Effector memory CD4-positive, alpha-beta T cell (primary cell): ENCODE data around the gene ABHD12.
"Not testable (repeated sequence)": the region's sequence is repeated elsewhere in the genome, so short reads cannot be mapped to it uniquely, and the experiment has no call there.

ENCODE experiments used
- DNase-seq, 3 donors: peaks; one replicate each; pipeline ENCODE4 v3.0.0-alpha.2; 2020
- H3K27ac ChIP-seq: 2 replicates; pipeline ENCODE4 v1.7.0; 2013; ENCODE audit warnings: mild to moderate bottlenecking, low read length, moderate library complexity; ENCODE audit not compliant: insufficient read depth, poor library complexity, severe bottlenecking
- H3K27me3 ChIP-seq: replicated peaks from 2 replicates; pipeline ENCODE4 v1.7.0; 2013; ENCODE audit warnings: mild to moderate bottlenecking, low read length; ENCODE audit not compliant: insufficient read depth, control insufficient read depth, poor library complexity, severe bottlenecking
- H3K36me3 ChIP-seq: 2 replicates; pipeline ENCODE4 v1.7.0; 2013; ENCODE audit warnings: mild to moderate bottlenecking, low read length, moderate library complexity; ENCODE audit not compliant: control insufficient read depth, insufficient read depth
- H3K4me1 ChIP-seq: 2 replicates; pipeline ENCODE4 v1.7.0; 2013; ENCODE audit warnings: low read length, mild to moderate bottlenecking; ENCODE audit not compliant: control insufficient read depth, insufficient read depth, poor library complexity, severe bottlenecking
- H3K4me3 ChIP-seq: 2 replicates; pipeline ENCODE4 v1.7.0; 2013; ENCODE audit warnings: low read length, low read depth, mild to moderate bottlenecking; ENCODE audit not compliant: insufficient read depth, poor library complexity, severe bottlenecking
- H3K9me3 ChIP-seq: 2 replicates; pipeline ENCODE4 v1.7.0; 2013; ENCODE audit warnings: mild to moderate bottlenecking, low read length, moderate library complexity; ENCODE audit not compliant: control insufficient read depth

Gene ABHD12

DNA sequence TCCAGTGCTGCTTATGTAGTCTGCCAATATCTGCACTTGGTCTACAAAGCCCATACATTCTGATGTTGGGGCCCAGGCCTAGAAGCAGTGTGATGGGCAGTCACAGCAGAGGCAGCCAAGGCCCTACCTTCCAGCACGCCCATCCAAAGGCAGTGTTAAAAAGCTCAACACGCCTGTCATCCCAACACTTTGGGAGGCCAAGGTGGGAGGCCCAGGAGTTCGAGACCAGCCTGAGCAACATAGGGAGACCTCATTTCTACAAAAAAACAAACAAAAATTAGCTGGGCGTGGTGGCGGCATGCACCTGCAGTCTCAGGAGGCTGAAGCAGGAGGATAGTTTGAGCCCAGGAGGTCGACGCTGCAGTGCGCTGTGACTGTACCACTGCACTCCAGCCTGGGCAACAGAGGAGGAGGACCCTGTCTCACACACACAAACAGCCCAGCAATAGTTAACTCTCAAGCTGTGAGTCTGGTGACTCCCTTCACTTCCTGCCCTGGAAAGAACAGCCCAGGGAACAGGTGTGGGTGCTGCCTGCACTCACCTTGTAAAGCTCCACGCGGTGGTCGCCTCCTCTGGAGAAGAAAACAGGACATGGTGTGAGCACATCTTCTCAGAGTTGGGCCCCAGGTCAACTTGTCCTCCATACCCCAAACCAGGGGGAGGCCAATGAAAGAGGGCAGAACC is 74.0 kb downstream of the ABHD12 start:
- Histone ChIP-seq H3K36me3 (peaks cover 12% of the 10 kb centered on the region), H3K27me3 (no peaks in the 10 kb centered on the region), H3K9me3 (no peaks in the 10 kb centered on the region), H3K27ac (no peak overlapping the region), H3K4me1 (peaks cover under 1% of the 10 kb centered on the region), H3K4me3 (no peak overlapping the region)
- DNase-seq = no peak

DNA sequence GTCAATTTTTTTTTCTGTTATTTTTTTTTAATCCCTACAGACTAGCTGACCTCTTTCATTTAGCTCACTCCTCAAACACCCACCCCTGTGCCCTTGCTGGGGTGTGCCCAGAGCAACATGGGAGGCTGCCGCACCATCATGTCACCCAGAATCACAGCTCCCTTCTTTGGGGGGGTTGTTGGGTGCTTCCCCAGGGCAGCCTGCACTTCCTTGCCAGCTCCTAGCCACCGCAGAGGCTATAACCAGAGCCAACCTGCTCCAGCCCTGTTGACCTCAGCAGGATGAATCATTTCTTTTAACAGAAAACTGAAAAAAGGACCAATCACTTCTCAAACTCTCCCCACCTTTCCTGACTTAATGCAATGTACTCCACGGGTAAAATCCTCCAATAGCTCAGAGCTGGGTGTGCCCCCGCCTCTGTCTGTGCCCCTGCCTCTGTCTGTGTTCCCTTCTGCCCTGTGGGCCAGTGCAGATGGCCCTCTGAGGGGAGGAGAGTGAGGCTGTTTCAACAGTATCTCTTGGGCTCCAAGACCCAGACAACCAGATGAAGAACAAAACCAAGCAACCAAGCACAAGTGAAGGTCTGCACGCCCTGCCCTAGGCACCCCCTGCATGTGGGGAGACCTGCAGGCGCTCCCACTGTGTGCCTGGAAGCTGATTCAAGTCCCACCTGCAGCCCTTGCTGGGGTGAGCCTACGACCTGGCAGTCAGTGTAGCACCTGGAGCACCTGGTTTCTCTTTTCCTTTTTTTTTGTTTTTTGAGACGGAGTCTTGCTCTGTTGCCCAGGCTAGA is 75.0 kb downstream of the ABHD12 start:
- Histone ChIP-seq H3K36me3 (peaks cover 9% of the 10 kb centered on the region), H3K9me3 (no peaks in the 10 kb centered on the region), H3K27me3 (no peaks in the 10 kb centered on the region), H3K4me1 (peaks cover 9% of the 10 kb centered on the region), H3K27ac (no peak overlapping the region), H3K4me3 (no peak overlapping the region)
- DNase-seq = no peak

DNA sequence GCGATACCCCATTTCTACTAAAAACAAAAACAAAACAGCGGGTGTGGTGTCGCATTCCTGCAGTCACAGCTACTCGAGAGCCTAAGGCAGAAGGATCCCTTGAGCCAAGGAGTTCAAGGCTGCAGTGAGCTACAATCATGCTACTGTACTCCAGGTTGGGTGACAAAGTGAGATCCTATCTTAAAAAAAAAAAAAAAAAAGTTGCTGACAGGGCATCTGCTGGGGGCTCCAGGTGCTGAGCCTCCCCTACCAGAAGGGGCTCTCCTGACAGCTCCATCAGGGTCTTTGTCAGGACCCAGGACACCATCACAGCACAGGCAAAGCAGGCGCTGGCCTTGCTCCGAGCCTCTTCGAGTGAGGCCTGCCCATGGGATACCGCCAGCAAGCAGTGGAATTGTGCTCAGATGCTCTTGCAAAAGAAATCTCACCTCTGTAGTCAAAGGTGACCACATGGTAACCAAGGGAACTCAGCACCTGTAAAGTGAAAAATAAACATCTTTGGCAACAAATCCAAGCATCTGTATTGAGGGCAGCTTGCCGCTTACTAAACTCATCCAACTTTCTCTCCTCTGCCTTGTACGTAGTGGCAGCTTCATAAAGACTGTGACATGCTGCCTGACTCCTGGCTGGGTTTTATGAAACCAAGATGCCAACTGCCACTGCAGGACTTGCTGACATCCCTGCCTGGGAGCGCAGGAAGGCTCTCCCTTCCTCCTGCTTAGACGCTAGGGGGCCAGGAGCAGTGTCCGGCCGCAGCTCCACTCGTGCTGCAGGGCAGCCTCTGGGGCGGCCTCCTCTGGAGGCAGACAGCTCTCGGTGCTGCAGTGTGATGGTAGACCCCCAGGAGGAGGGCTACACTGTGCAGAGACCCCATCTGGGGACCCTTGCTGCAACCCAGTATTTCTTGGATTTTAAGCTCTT is 75.9 kb downstream of the ABHD12 start:
- H3K27ac ChIP-seq = no peak overlapping the region
- no peak overlapping the region for H3K4me3 ChIP-seq
- H3K27me3 ChIP-seq = no peaks in the 10 kb centered on the region
- DNase-seq = no peak
- peaks cover 3% of the 10 kb centered on the region for H3K36me3 ChIP-seq
- peaks cover 14% of the 10 kb centered on the region for H3K4me1 ChIP-seq
- H3K9me3 ChIP-seq = no peaks in the 10 kb centered on the region

DNA sequence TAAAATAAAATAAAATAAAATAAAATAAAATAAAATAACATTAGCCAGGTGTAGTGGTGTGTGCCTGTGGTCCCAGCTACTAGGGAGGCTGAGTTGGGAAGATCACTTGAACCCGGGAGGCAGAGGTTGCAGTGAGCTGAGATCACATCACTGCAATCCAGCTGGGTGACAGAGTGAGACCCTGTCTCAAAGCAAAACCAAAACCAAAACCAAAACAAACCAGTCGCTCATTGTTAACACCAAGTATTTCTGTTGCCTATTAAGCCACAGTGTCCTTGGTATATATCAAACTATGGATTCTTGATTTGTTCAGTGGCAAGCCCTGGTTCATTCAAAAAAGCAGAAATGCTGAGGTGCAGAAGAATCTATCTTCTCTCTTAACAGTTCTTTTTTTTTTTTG is 77.0 kb downstream of the ABHD12 start:
- no peaks in the 10 kb centered on the region for H3K9me3 ChIP-seq
- DNase-seq = no peak

DNA sequence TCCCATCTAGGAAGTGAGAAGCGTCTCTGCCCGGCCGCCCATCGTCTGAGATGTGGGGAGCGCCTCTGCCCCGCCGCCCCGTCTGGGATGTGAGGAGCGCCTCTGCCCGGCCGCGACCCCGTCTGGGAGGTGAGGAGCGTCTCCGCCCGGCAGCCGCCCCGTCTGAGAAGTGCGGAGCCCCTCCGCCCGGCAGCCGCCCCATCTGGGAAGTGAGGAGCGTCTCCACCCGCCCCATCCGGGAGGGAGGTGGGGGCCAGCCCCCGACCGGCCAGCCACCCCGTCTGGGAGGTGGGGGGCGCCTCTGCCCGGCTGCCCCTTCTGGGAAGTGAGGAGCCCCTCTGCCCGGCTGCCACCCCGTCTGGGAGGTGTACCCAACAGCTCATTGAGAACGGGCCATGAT is 77.9 kb downstream of the ABHD12 start:
- DNase-seq, H3K36me3 ChIP-seq, H3K4me3 ChIP-seq, H3K9me3 ChIP-seq, H3K27ac ChIP-seq, H3K27me3 ChIP-seq: not testable (repeated sequence)
- peaks cover 14% of the 10 kb centered on the region for H3K4me1 ChIP-seq

More for the DNA sequence above, 77.0 kb downstream of the ABHD12 start:
- peaks cover 14% of the 10 kb centered on the region for H3K4me1 ChIP-seq
- peaks cover 3% of the 10 kb centered on the region for H3K36me3 ChIP-seq
- H3K27ac ChIP-seq = no peak overlapping the region
- H3K27me3 ChIP-seq = no peaks in the 10 kb centered on the region
- H3K4me3 ChIP-seq = no peak overlapping the region

GRCh38 chr20:25310921-25311728 is 79.5 kb downstream of the ABHD12 start:
- H3K4me1 ChIP-seq = peaks cover 14% of the 10 kb centered on the region
- H3K36me3 ChIP-seq = peaks cover 6% of the 10 kb centered on the region
- H3K27ac ChIP-seq = no peak overlapping the region
- peak overlapping the region; percentile 42 for H3K4me3 ChIP-seq
- H3K9me3 ChIP-seq = no peaks in the 10 kb centered on the region
- no peak for DNase-seq
- no peaks in the 10 kb centered on the region for H3K27me3 ChIP-seq

GRCh38 chr20:25310268-25310920 is 80.2 kb downstream of the ABHD12 start:
- Histone ChIP-seq H3K27ac (peak overlapping the region; percentile 18), H3K27me3 (no peaks in the 10 kb centered on the region), H3K4me3 (peak overlapping the region; percentile 42), H3K36me3 (peaks cover 6% of the 10 kb centered on the region), H3K9me3 (no peaks in the 10 kb centered on the region), H3K4me1 (peaks cover 14% of the 10 kb centered on the region)
- peak in 1 of 3 donors; percentile 7 for DNase-seq

DNA sequence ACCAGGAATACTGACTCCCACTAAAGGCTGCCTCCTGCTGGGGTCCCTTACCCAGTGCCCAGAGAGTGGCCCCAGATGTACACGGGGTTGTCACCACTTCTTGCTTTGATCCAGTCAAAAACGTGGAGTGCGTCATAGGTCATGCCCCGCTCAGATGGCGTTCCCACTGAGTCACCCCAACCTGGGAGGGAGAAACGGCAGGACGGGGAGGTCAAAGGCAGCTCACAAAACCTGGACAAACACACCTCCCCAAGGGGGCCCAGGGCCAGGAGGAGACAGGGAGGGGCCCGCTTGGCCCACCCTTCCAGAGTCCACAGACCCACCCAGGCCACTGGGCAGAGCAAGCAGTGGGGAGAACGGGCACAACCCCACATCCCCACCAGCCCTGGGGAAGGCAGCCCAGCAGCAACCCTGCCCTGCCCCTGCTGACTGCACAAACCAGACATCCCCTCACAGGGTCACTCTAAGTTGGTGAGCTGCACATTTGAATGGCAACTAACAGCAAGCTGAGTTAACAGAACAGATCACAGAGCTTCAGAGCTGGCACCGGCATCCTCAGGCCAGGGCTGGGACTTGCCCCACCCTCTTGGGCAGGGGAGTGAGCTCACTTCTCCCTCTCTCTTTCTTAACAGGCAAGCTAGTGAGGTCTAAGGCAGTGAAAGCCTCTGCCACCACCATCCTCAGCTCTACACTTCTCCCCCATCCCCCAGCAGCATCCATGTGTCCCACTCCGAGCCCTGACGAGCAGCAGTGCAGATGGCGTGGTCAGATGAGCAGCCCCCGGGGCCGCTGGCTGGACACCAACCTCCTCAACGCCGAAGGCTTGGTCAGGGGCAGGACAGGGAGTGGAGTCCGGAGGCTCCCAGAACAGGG is 81.0 kb downstream of the ABHD12 start:
- H3K4me3 ChIP-seq = no peak overlapping the region
- DNase-seq = no peak
- H3K36me3 ChIP-seq = peaks cover 5% of the 10 kb centered on the region
- no peaks in the 10 kb centered on the region for H3K27me3 ChIP-seq
- peaks cover 14% of the 10 kb centered on the region for H3K4me1 ChIP-seq
- no peaks in the 10 kb centered on the region for H3K9me3 ChIP-seq
- H3K27ac ChIP-seq = no peak overlapping the region
